ENCODE results near the gene LMNB1.

LMNB1 gene

DNA sequence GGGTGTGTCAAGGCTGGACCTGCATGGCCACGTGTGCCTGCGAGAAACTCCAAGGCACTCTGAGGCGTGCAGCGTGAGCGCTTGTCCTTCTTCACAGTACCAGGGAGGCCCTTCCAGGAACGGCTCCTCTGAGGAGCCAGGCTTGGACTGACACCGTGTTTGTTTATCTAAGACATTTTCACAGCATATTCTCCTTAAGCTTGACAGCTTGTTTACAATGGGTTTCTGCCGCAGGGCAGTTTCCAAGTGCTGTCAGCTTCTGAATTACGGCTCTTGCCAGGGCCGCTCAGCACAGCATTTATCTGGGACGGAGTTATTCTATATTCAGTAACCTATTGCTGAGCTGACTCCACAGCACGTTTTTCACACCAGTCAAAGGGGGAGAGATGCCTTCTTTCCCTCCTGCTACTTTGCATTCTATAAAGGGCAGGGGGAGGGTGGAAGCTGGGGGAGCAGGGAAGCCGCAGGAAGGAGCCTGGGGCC is 98.4 kb downstream of the LMNB1 start (continued):
- TF ChIP-seq, protein P1, sequence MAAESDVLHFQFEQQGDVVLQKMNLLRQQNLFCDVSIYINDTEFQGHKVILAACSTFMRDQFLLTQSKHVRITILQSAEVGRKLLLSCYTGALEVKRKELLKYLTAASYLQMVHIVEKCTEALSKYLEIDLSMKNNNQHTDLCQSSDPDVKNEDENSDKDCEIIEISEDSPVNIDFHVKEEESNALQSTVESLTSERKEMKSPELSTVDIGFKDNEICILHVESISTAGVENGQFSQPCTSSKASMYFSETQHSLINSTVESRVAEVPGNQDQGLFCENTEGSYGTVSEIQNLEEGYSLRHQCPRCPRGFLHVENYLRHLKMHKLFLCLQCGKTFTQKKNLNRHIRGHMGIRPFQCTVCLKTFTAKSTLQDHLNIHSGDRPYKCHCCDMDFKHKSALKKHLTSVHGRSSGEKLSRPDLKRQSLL (tag by site-specific recombination; IDR thresholded peaks at IDR 0.05) = no peak
- peak; percentile 80 for TF ChIP-seq ZNF660 (tag by site-specific recombination; IDR thresholded peaks at IDR 0.05)
- no peak for TF ChIP-seq ZNF169 (tag by site-specific recombination; IDR thresholded peaks at IDR 0.05)
- TF ChIP-seq, protein P2, sequence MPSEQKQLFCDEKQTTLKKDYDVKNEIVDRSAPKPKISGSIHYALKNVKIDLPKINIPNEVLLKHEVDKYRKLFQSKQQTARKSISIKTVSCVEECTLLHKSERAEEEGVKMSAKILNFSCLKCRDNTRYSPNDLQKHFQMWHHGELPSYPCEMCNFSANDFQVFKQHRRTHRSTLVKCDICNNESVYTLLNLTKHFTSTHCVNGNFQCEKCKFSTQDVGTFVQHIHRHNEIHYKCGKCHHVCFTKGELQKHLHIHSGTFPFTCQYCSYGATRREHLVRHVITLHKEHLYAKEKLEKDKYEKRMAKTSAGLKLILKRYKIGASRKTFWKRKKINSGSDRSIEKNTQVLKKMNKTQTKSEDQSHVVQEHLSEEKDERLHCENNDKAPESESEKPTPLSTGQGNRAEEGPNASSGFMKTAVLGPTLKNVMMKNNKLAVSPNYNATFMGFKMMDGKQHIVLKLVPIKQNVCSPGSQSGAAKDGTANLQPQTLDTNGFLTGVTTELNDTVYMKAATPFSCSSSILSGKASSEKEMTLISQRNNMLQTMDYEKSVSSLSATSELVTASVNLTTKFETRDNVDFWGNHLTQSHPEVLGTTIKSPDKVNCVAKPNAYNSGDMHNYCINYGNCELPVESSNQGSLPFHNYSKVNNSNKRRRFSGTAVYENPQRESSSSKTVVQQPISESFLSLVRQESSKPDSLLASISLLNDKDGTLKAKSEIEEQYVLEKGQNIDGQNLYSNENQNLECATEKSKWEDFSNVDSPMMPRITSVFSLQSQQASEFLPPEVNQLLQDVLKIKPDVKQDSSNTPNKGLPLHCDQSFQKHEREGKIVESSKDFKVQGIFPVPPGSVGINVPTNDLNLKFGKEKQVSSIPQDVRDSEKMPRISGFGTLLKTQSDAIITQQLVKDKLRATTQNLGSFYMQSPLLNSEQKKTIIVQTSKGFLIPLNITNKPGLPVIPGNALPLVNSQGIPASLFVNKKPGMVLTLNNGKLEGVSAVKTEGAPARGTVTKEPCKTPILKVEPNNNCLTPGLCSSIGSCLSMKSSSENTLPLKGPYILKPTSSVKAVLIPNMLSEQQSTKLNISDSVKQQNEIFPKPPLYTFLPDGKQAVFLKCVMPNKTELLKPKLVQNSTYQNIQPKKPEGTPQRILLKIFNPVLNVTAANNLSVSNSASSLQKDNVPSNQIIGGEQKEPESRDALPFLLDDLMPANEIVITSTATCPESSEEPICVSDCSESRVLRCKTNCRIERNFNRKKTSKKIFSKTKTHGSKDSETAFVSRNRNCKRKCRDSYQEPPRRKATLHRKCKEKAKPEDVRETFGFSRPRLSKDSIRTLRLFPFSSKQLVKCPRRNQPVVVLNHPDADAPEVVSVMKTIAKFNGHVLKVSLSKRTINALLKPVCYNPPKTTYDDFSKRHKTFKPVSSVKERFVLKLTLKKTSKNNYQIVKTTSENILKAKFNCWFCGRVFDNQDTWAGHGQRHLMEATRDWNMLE (tag by site-specific recombination; conservative IDR thresholded peaks at IDR 0.05; ENCODE audit: low read depth) = no peak; the same call in 1 of the 2 replicates
- no peak for TF ChIP-seq ZNF140 (tag by site-specific recombination; IDR thresholded peaks at IDR 0.05)
- TF ChIP-seq GFI1B (tag by site-specific recombination; IDR thresholded peaks at IDR 0.05) = peak; percentile 70
- no peak for TF ChIP-seq ZNF223 (tag by site-specific recombination; IDR thresholded peaks at IDR 0.05)
- TF ChIP-seq, protein P3, sequence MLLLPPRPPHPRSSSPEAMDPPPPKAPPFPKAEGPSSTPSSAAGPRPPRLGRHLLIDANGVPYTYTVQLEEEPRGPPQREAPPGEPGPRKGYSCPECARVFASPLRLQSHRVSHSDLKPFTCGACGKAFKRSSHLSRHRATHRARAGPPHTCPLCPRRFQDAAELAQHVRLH (tag by site-specific recombination; IDR thresholded peaks at IDR 0.05) = peak; percentile 71; the same call in 1 of the 2 replicates
- peak; percentile 75; the same call in 1 of the 2 replicates for TF ChIP-seq ZNF302 (tag by site-specific recombination; IDR thresholded peaks at IDR 0.05; ENCODE audit: low read depth)
- TF ChIP-seq, protein P4, sequence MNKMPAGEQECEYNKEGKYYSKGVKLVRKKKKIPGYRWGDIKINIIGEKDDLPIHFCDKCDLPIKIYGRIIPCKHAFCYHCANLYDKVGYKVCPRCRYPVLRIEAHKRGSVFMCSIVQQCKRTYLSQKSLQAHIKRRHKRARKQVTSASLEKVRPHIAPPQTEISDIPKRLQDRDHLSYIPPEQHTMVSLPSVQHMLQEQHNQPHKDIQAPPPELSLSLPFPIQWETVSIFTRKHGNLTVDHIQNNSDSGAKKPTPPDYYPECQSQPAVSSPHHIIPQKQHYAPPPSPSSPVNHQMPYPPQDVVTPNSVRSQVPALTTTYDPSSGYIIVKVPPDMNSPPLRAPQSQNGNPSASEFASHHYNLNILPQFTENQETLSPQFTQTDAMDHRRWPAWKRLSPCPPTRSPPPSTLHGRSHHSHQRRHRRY (tag by site-specific recombination; IDR thresholded peaks at IDR 0.05) = no peak
- no peak for TF ChIP-seq ZNF768 (tag by site-specific recombination; IDR thresholded peaks at IDR 0.05)
- TF ChIP-seq, protein P5, sequence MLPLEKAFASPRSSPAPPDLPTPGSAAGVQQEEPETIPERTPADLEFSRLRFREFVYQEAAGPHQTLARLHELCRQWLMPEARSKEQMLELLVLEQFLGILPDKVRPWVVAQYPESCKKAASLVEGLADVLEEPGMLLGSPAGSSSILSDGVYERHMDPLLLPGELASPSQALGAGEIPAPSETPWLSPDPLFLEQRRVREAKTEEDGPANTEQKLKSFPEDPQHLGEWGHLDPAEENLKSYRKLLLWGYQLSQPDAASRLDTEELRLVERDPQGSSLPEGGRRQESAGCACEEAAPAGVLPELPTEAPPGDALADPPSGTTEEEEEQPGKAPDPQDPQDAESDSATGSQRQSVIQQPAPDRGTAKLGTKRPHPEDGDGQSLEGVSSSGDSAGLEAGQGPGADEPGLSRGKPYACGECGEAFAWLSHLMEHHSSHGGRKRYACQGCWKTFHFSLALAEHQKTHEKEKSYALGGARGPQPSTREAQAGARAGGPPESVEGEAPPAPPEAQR (tag by site-specific recombination; IDR thresholded peaks at IDR 0.05) = 0 out of 2 replicates have a peak, but pooled peaks have one; percentile 35
- TF ChIP-seq ZNF792 (tag by site-specific recombination; IDR thresholded peaks at IDR 0.05) = no peak
- TF ChIP-seq, protein P6, sequence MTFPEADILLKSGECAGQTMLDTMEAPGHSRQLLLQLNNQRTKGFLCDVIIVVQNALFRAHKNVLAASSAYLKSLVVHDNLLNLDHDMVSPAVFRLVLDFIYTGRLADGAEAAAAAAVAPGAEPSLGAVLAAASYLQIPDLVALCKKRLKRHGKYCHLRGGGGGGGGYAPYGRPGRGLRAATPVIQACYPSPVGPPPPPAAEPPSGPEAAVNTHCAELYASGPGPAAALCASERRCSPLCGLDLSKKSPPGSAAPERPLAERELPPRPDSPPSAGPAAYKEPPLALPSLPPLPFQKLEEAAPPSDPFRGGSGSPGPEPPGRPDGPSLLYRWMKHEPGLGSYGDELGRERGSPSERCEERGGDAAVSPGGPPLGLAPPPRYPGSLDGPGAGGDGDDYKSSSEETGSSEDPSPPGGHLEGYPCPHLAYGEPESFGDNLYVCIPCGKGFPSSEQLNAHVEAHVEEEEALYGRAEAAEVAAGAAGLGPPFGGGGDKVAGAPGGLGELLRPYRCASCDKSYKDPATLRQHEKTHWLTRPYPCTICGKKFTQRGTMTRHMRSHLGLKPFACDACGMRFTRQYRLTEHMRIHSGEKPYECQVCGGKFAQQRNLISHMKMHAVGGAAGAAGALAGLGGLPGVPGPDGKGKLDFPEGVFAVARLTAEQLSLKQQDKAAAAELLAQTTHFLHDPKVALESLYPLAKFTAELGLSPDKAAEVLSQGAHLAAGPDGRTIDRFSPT (tag by site-specific recombination; IDR thresholded peaks at IDR 0.05) = no peak
- TF ChIP-seq ZNF677 (tag by site-specific recombination; IDR thresholded peaks at IDR 0.05) = no peak
- peak; percentile 70; the same call in 1 of the 2 replicates for TF ChIP-seq KLF10 (tag by site-specific recombination; IDR thresholded peaks at IDR 0.05)
- TF ChIP-seq, protein P7, sequence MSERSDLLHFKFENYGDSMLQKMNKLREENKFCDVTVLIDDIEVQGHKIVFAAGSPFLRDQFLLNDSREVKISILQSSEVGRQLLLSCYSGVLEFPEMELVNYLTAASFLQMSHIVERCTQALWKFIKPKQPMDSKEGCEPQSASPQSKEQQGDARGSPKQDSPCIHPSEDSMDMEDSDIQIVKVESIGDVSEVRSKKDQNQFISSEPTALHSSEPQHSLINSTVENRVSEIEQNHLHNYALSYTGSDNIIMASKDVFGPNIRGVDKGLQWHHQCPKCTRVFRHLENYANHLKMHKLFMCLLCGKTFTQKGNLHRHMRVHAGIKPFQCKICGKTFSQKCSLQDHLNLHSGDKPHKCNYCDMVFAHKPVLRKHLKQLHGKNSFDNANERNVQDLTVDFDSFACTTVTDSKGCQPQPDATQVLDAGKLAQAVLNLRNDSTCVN (tag by site-specific recombination; optimal IDR thresholded peaks at IDR 0.05) = no peak
- TF ChIP-seq ZNF544 (tag by site-specific recombination; IDR thresholded peaks at IDR 0.05) = no peak
- 0 out of 2 replicates have a peak, but pooled peaks have one; percentile 36 for TF ChIP-seq ZSCAN16 (tag by site-specific recombination; IDR thresholded peaks at IDR 0.05)
- TF ChIP-seq, protein P8, sequence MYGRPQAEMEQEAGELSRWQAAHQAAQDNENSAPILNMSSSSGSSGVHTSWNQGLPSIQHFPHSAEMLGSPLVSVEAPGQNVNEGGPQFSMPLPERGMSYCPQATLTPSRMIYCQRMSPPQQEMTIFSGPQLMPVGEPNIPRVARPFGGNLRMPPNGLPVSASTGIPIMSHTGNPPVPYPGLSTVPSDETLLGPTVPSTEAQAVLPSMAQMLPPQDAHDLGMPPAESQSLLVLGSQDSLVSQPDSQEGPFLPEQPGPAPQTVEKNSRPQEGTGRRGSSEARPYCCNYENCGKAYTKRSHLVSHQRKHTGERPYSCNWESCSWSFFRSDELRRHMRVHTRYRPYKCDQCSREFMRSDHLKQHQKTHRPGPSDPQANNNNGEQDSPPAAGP (tag by site-specific recombination; IDR thresholded peaks at IDR 0.05) = no peak
- TF ChIP-seq ZBTB21 (tag by site-specific recombination; IDR thresholded peaks at IDR 0.05) = no peak
- no peak for TF ChIP-seq ZNF585B (tag by site-specific recombination; IDR thresholded peaks at IDR 0.05)
- peak; percentile 77 for TF ChIP-seq ZNF24 (tag by site-specific recombination; IDR thresholded peaks at IDR 0.05)
- TF ChIP-seq GLI2 (tag by site-specific recombination; IDR thresholded peaks at IDR 0.05; ENCODE audit: borderline replicate concordance, low read depth) = peak; percentile 74
- no peak for TF ChIP-seq ZNF558 (tag by site-specific recombination; IDR thresholded peaks at IDR 0.05)
